GM10266 (cell line): ENCODE results near the gene FIGNL1.
A peak's percentile ranks its signal among the peaks of the same experiment; 100 is the strongest.

ENCODE experiments used
- DNase-seq: peaks from one replicate; pipeline ENCODE4 v3.0.0; 2012; ENCODE audit errors: extremely low spot score
- CTCF ChIP-seq: IDR thresholded peaks from 2 replicates; pipeline ENCODE4 v1.5.1; 2012; ENCODE audit warnings: mild to moderate bottlenecking, low read depth; ENCODE audit not compliant: control insufficient read depth, insufficient read depth; ENCODE audit errors: missing control alignments

The FIGNL1 gene

GRCh38 chr7:50472427-50472826 is 22.3 kb upstream of the FIGNL1 start:
- DNase-seq: no peak
- TF ChIP-seq CTCF: no peak

- DNase-seq: no peak
- TF ChIP-seq CTCF: no peak
Measured at GRCh38 chr7:50471970-50472369, 21.8 kb upstream of the FIGNL1 start.

GRCh38 chr7:50470250-50471163 is 20.4 kb upstream of the FIGNL1 start:
- DNase-seq: no peak
- no peak for TF ChIP-seq CTCF

GRCh38 chr7:50469181-50469580 is 19.0 kb upstream of the FIGNL1 start:
- no peak for DNase-seq
- TF ChIP-seq CTCF: no peak

- DNase-seq: peak; percentile 79
- TF ChIP-seq CTCF: peak; percentile 83
Measured at GRCh38 chr7:50467817-50468610, 17.9 kb upstream of the FIGNL1 start.

GRCh38 chr7:50466815-50467585 is 16.9 kb upstream of the FIGNL1 start:
- TF ChIP-seq CTCF: no peak

More at GRCh38 chr7:50466815-50467585, 16.9 kb upstream of the FIGNL1 start:
- DNase-seq: no peak
